GM10266 (cell line): ENCODE data around the gene FGFR3.

Experiments
- DNase-seq: peaks from one replicate; pipeline ENCODE4 v3.0.0; 2012; ENCODE audit errors: extremely low spot score
- CTCF ChIP-seq: IDR thresholded peaks from 2 replicates; pipeline ENCODE4 v1.5.1; 2012; ENCODE audit warnings: mild to moderate bottlenecking, low read depth; ENCODE audit not compliant: control insufficient read depth, insufficient read depth; ENCODE audit errors: missing control alignments

FGFR3 gene

GRCh38 chr4:1756079-1756478 lies 37.0 kb upstream of the FGFR3 start:
- DNase-seq, result no peak
- TF ChIP-seq CTCF, result no peak

- no peak for TF ChIP-seq CTCF
- no peak for DNase-seq
Observed at GRCh38 chr4:1756893-1757779, 36.0 kb upstream of the FGFR3 start.

- no peak for TF ChIP-seq CTCF
- DNase-seq, result no peak
Observed at GRCh38 chr4:1757836-1758235, 35.3 kb upstream of the FGFR3 start.

GRCh38 chr4:1758306-1759121 lies 34.6 kb upstream of the FGFR3 start:
- TF ChIP-seq CTCF, result no peak
- DNase-seq, result no peak

- DNase-seq, result no peak
- TF ChIP-seq CTCF, result no peak
Observed at GRCh38 chr4:1759170-1759817, 33.8 kb upstream of the FGFR3 start.

- no peak for DNase-seq
- TF ChIP-seq CTCF, result no peak
Observed at GRCh38 chr4:1759818-1760223, 33.3 kb upstream of the FGFR3 start.

GRCh38 chr4:1760521-1761071 lies 32.5 kb upstream of the FGFR3 start:
- no peak for TF ChIP-seq CTCF
- no peak for DNase-seq
